ENCODE data around the gene PRDM8.

The PRDM8 gene

DNA sequence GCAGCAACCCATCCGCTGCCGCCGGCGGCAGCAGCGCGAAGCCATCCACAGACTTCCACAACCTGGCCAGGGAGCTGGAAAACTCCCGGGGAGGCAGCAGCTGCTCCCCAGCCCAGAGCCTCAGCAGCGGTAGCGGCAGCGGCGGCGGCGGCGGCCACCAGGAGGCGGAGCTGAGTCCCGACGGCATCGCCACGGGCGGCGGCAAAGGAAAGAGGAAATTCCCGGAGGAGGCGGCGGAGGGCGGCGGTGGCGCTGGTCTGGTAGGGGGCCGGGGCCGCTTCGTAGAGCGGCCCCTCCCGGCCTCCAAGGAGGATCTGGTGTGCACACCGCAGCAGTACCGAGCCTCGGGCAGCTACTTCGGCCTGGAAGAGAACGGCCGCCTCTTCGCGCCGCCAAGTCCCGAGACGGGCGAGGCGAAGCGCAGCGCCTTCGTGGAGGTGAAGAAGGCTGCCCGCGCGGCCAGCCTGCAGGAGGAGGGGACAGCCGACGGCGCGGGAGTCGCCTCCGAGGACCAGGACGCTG lies 4.9 kb downstream of the PRDM8 start:
- peak; percentile 60 for DNase-seq

DNA sequence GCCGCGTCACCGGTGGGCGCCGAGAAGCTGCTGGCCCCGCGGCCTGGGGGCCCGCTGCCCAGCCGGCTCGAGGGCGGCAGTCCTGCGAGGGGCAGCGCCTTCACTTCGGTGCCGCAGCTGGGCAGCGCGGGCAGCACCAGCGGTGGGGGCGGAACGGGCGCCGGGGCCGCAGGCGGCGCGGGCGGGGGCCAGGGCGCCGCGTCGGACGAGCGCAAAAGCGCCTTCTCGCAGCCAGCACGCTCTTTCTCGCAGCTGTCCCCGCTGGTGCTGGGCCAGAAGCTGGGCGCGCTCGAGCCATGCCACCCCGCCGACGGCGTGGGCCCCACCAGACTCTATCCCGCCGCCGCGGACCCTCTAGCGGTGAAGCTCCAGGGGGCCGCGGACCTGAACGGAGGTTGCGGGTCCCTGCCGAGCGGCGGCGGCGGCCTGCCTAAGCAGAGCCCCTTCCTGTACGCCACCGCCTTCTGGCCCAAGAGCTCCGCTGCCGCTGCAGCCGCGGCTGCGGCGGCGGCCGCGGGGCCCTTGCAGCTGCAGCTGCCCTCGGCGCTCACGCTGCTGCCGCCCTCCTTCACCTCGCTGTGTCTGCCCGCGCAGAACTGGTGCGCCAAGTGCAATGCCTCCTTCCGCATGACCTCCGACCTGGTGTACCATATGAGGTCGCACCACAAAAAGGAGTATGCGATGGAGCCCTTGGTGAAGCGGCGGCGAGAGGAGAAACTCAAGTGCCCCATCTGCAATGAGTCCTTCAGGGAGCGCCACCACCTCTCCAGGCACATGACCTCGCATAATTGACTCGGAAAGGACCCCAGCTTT lies 5.6 kb downstream of the PRDM8 start:
- DNase-seq, result peak; percentile 49

DNA sequence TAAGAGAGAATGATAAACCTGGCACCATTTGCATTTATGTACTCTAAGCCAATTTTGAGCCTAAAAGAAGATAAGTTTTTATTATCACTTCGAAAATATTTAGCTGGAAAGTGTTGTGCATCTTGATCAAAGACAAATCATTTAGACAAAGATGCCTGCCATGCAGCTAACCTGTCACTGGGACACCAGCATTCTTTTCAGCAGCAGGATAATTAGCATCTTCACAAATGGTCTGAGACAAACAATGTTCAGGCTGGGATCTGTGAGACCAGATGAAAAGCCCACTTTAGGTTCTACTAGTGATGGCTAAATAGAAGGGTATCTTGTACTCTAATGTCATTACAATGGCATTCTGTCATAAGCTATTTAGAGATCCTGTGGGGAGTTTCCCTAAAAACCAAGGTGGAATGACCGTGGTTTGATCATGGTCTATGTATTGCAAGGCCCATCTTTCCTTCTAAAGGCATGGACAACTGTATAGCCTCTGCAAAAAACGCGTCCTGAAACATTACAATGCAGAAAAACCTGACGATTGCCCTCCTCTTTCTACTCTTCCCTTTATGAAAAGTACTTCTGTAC lies 7.2 kb downstream of the PRDM8 start:
- no peak for DNase-seq

DNA sequence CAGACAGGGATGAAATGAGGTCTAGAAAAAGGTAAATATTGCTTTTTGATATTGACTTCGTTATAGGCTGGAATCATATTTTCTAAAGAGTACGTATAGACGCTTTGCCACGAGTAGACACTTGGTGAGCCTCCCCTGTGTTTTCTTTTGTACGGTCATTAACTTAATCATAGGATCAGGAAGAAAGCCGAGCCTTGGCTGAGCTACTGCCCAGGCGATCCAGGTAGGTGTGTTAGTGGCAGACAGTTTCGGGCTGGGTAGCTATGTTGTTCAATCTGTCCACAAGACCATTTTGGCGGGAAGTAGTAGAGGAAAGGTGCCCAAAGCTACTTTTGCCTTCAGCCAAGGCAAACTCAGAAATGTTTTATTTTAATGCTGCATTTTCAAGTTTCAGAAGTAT lies 8.8 kb downstream of the PRDM8 start:
- no peak for DNase-seq

DNA sequence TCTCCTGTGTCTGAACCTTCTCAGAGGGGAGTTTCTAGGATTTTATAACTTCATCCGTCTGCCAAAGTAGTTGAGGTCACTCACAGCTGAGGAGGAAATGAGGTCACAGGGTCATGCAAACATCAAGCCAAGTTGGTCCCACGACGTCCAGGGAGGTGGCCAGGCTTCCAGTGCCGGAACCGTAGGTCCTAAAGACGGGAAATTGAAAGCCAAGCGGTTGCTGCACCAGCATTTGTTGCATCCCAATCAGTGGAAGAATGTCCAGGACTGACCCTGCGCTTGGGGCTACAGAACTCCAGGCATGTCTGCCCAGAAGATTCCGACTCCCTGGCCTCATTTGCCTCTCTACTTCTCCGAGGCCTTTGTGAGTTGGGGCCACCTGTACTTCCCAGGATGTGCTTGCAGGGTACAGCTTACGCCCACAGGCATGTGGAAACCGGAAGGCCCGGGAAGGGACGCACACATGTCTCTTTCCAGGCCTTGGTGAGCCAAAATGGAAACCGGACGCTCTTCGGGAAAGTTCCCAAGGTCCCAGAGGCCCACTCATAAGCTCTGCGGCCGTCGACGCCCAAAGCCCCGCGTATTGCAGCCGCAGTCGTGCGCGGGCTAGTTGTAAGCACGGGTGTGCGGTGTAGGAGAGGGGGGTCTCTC lies 9.3 kb downstream of the PRDM8 start:
- DNase-seq, result no peak

DNA sequence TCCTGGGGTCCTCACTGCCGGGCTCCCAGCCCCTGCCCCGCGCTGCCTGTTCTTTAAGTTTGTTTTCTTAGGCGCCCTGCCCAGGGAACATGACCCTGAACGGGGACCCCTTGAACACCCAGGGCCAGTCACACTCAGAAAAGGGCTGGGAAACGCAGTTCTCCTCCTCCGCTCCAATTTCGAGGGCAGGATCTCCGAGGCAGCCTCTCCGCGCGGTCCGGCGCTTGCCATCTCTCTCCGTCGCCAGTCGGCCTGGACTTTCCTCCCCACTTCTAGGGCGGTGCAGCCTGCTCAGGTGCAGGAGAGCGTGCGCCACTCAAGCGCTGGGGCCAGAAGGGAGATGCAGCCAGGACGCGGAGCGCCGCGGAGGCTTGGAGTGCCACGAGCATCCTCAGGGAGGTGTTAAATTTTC lies 9.9 kb downstream of the PRDM8 start:
- no peak for DNase-seq

DNA sequence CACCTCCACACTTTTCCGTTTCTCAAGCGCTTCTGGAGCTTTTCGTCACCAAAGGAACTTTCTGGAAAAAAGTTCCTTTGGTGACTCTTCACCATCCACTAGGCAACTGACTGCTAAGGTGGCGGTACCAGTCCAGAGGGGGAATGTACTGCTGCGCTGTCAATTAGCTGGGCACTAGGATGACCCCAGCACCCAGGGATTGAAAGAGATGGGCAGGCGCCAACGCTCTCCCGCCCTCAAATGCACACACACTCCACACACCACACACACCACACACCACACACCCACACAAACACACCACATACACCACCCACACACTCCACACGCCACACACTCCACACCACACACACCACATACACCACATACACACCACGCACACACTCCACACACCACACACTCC lies 10.4 kb downstream of the PRDM8 start:
- DNase-seq, result no peak

DNA sequence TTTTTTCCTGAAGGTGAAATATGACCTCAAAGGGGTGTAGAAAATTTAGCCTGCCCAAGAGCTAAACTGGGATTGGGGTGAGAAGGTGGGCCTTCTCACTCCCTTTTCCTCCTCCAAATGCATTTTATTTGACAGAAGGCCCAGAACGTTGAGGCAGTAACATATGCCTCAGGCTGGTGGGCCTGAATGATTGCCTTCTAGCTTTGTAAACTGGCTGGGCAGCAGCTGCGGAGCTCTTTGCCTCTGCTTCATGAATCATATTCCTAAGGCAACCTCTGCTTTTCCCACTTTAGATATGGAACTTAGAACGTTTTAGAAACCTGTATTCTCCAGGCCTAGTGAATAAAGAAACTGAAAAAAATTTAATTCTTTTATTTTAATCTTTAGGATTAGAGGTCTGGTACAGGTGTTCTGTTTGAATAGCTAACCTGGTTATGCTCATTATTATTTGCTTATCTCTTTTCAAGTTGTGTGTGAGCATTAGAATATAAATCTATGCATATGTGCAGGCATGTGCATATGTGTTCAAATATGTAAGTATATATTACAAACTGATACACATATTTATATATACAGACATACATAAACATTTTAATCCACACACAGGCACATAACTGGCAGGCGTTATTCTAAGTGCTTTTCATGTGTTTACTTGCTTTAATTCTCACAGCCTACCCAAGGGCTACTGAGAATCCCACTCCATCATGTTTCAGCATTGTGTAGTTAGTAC lies 11.5 kb downstream of the PRDM8 start:
- DNase-seq, result no peak

DNA sequence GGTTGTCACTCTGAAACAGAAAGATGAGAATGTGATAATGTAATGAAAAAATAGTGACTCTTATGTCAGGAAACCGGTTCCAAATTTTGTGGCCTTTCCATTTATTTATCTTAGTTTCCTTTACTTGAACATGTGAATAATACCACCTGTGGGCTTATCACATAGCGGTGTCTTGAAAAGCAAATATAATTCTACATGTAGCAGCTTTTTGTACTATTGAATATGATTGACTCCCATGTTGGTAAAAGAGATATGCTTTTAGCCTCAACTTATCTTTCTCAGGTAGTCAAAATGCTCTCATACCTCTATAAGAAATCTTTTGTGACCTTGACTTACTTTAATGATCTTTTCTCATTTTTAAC lies 12.0 kb downstream of the PRDM8 start:
- no peak for DNase-seq

DNA sequence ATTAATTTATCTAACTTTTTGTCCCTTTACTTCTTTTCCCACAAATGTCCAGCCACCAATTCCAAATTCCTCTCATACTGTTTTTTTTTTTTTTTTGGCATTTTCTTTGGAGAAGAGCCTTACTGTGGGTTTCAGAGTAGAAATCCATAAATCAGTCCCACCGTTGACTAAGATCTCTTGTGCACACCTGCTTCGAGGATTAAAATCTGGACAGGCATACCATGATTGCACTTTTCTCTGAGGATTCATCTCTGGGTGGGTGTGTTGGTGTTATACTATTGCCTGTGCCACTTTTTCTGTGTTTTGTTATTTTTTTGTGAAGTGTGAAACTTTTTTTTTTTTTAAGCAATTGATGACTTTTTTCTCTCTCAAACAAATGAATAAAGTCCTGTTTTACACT lies 13.2 kb downstream of the PRDM8 start:
- DNase-seq, result no peak

DNA sequence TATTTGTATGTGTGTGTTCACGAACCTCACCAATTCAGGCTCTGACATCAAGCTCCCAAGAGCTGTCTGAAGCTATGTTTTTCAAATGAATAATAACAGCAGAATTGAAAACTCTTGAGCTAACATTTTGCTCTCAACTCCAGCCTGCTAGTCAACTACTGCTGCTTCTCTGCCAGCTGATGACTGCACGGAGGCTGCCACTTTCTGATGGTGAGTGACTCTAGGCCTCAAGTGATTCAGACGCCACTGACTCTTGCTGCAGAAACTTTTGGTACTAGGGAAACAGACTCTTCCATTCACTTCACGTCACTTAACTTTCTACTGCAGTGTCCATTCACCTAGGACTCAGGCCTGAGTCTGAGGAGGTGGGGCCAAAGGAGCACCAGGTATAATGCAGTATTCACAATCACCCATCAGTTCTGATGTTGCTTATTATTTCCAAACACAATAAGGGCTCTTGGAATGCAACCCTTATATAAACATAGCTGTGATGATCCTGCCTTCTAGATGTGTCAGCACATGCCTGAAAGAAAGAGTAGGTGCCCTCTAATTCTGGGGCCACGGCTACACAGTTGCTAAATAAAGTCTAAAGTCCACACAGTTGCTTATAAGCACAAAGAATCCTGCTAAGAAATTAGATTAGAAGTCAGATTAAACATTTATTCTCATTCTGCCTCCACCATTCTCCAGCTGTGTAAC lies 16.0 kb downstream of the PRDM8 start:
- DNase-seq, result no peak

DNA sequence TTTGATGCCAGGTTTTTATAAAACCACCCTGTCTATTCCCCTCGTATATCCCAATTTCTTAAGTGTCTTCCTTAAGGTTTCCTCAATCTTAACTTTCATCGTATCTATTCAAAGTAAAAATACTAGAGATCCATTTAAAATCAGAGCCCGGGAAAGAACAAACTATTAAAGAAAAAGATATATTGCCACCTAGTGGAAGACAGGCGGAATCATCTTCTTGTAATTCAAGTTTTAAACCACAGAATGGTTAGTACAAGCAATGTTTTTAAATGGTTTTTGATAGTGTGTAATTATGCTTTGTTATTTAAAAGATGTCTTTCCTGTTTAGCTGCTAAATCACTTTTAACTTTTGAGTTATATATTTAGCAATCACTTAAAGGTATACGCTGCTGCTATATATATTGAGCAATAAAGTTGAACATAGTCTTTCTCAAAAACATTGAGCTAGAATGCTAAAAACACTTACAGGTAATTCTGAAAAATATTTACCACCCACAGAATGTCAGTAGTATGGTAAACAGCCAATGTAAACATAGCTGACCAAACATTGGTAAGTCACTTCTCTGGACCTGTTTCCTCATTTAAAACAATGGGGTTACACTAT lies 18.2 kb downstream of the PRDM8 start:
- no peak for DNase-seq

DNA sequence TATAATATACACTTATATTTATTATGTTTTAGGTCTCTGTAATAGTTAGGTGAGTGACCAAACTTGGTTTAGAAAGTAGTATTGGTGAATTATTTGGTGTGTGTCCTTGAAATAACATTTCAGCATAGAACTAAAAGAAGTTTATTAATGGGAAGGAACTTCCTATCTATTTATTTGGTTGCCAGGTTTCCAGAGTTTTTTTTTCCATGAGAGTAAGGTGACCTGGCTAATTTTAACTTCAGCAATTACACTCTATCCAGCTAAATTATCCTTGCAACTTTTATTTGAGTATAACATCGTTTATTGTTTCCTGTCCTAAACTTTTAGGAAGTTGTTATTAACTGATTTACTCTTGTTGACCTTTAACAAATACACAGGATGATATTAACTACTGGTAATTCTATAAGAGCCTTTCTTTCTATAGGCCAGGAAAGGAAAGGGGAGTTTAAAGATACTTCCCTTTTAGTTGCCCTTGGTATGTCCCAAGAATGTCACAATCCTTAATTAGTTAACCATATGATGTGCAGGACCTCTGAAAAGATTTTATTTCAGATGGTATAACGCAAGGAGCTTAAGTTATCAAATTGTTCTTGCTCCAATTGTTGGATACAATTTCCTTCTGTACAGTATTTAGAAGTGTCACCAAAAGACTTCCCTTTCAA lies 18.9 kb downstream of the PRDM8 start:
- DNase-seq, result no peak

DNA sequence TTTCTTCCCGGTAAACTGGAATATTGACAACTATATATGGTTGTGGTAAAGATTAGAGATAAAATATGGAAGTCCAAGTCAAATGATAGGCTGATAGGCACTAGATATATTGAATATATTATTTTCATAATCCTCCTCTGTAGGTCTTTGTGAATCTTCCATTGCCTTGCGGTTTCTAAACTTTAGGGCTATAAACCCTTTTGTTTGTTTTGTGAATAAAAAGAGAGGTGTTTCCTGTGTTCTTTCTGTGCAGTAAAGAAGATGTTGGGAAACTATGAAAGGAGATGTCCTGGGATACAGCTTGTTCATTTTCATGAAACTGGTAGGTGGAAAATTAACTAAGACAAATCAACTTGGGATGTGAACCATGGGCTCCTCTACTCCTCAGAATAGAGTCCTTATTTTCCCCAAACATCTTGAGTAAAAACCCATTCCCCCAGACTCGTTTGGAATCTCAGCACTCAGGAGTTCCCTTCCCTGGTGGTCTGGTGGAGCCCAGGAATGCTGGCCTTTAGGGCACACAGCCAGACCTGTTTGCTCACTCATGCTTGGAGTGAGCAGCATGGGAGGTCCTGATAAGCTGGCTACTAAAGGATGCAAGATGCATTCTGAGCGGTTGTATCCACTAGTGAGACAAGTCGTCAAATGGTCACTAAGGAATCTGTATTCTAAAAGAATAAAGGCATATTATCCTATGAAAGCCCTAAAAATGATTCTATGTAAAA lies 22.2 kb downstream of the PRDM8 start:
- DNase-seq, result no peak

DNA sequence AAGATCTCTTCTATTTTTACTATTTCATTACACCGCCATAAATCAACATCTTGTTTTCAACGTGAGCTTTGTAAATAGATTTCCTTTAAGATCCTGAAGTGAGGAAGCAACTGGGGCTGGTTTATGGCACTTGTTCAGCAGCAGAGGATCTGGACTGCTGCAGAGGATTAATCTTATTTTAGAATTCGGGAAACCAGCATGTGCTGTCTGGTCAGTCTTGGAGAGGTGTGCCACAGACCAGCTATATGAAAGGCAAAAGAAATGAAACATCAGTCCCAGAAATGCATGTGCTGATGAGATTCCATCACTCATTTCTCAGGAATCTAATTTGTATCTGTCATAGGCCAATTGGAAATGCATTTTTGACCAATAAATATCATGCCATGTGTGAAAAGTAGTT lies 23.4 kb downstream of the PRDM8 start:
- DNase-seq, result no peak

DNA sequence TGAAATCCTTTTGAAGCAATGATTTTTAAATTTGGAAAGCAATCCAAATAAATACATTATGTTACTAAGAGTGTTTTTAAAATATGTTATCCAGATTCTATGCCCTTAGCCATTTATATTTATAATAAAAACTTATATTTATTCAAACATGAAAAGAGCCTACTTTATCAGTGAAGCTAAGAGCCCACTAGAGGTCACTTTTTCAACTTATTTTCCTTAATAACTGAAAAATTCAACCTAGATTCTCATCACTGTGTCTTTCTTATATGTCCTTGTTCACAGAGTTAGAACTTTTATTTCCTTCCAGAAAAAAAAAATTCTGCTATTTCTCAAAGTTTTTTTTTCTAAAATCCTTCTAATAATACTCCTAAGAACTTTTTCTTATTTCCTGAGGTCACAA lies 23.9 kb downstream of the PRDM8 start:
- DNase-seq, result no peak

DNA sequence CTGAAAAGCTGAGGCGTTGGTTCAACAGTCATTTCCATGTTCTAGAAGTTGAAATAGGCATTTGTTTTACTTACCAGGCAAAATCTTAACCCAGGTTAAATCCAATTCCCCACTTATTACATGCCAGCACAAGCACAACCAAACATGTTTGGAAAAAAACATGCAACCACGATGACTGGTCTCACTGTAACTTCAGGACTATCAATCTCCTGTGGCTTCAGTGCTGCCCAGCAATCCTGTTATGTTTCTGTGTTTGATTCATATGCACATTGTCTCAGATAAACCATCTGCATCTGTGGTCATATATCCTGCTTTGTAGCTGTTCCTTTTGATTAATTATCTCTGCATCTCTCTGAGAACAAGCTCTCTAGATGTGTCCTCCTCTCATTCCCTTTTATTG lies 28.3 kb downstream of the PRDM8 start:
- no peak for DNase-seq

DNA sequence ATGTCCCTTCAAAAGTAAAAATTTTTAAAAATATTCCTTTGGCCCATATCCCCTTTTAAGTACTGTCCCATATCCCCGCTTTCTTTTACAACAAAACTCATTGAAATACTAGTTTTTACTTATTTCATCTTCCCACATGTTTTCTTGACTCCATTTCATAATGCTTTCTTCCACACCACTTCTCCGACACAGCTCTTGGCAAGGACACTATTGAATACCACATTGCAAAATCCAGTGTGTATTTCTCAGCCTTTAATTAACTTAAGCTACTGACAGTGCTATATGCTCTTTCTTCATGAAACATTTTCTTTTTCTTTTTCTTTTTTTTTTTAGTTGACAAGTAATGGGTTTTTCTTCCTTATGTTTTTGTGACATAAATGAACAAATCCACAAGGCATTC lies 28.8 kb downstream of the PRDM8 start:
- no peak for DNase-seq

DNA sequence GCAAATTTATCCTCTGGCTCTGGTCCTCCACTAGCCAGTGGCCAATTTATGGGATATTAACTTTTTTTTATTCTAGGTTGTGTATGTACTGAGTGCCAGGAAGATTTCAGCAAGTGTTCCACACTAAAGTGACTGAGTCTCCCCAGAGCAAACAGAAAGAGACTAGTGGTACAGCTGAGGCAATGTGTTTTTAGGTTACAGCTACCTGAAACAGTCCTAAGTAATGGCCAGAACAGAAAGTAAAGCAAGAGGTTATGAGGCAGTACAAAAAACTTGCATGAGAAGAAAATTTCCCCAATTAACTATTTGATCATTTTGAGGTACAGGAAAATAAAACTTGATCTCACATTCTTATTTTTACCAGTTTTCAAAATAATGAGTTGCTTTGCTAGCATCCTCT lies 31.2 kb downstream of the PRDM8 start:
- no peak for DNase-seq

DNA sequence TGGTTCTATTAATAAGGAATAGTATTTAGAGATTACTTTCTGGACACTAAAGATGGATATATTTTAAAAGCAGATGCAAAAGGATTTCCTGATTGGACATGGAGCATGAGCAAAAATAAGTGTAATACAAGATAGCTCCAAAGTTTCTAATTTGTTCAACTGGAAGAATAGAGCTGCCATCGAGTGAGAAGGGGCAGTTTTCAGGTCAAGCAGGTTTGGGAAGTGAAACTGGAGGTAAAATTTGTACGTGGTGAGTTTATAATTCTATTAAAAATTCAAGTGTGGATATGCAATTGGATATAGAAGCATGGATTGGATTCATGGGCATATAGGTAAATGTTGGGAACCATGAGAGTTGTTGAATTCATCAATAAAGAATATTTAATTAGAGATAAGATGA lies 31.8 kb downstream of the PRDM8 start:
- DNase-seq, result no peak

DNA sequence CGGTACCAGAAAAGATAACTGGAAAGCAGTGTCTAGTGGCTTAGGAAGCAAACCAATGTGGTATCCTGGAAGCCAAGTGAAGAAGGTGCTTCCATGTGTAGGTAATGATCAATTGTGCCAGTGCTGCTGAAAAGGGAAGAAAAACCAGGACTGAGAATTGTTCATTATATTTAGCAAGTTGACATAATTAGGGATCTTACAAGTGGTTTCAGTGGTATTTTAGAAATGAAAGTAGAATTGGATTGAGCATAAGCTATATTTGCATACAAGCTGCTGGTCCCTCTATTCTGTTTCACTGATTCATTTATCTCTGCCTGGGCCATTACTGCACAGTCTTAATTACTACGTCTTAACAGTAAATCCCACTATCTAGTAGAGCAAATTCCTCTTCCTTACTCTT lies 32.3 kb downstream of the PRDM8 start:
- DNase-seq, result no peak
